Measurements from ENCODE around the gene KHK. TPM values are rescaled to one million over a fixed set of nuclear protein-coding genes. Genes with fewer than 3 reads are reported as not detected.

Gene KHK
- total and polyA plus RNA-seq, 9 of the 15 experiments (the other 6 are each of a cell fraction or from before 2014, with no cell fraction given), result 1.5 to 10.7 (median 5.2) TPM

GRCh38 chr2:27050281-27050995 is 36.1 kb upstream of the KHK start (continued):
- TF ChIP-seq FOXA1 (IDR thresholded peaks at IDR 0.05; ENCODE audit: borderline replicate concordance) (no peak), SMC3 (conservative IDR thresholded peaks at IDR 0.05; ENCODE audit: insufficient read depth, low read depth, low read length) (no peak), ATF3 (IDR thresholded peaks at IDR 0.05) (peak; percentile 62; the same call in 1 of the 2 replicates), ATF3 (CRISPR knock-in tag; conservative IDR thresholded peaks at IDR 0.05) (no peak), TAL1 (IDR thresholded peaks at IDR 0.05) (no peak), JUNB (CRISPR knock-in tag; conservative IDR thresholded peaks at IDR 0.05) (no peak), LEF1 (IDR thresholded peaks at IDR 0.05) (no peak), MTA2 (IDR thresholded peaks at IDR 0.05; ENCODE audit: low read depth) (no peak), CREM (IDR thresholded peaks at IDR 0.05; ENCODE audit: low read depth) (peak; percentile 71), HMG20A (CRISPR knock-in tag; conservative IDR thresholded peaks at IDR 0.05) (no peak), ZBTB49 (CRISPR knock-in tag; IDR thresholded peaks at IDR 0.05; ENCODE audit: borderline replicate concordance) (no peak), TBL1XR1 (IDR thresholded peaks at IDR 0.05; ENCODE audit: low read length in 2 of 2) (peak; percentile 40 to 95; a peak in 3 of 4 replicates), CTCF (IDR thresholded peaks at IDR 0.05 in 2 of 3, conservative IDR thresholded peaks at IDR 0.05 in 1 of 3; ENCODE audit: insufficient read depth in 2 of 3, low read depth in 1 of 3, low read length in 3 of 3) (no peak), TGIF2 (CRISPR knock-in tag; IDR thresholded peaks at IDR 0.05) (no peak), GABPB2 (CRISPR knock-in tag; conservative IDR thresholded peaks at IDR 0.05) (no peak; the same call in 1 of the 2 replicates), NCOA1 (IDR thresholded peaks at IDR 0.05; ENCODE audit: low read depth) (no peak), ZNF384 (IDR thresholded peaks at IDR 0.05; ENCODE audit: low read depth, low read length) (no peak), SIN3A (IDR thresholded peaks at IDR 0.05; ENCODE audit: borderline replicate concordance in 2 of 2, control insufficient read depth in 1 of 2, low read depth in 2 of 2, low read length in 2 of 2) (no peak), ZNF668 (CRISPR knock-in tag; IDR thresholded peaks at IDR 0.05) (no peak), ZNF583 (CRISPR knock-in tag; IDR thresholded peaks at IDR 0.05) (no peak), POLR3A (IDR thresholded peaks at IDR 0.05; ENCODE audit: borderline replicate concordance, extremely low read depth, insufficient read depth, insufficient read length) (no peak), FOXK1 (CRISPR knock-in tag; IDR thresholded peaks at IDR 0.05; ENCODE audit: borderline replicate concordance) (no peak)
- TF ChIP-seq, protein P1, sequence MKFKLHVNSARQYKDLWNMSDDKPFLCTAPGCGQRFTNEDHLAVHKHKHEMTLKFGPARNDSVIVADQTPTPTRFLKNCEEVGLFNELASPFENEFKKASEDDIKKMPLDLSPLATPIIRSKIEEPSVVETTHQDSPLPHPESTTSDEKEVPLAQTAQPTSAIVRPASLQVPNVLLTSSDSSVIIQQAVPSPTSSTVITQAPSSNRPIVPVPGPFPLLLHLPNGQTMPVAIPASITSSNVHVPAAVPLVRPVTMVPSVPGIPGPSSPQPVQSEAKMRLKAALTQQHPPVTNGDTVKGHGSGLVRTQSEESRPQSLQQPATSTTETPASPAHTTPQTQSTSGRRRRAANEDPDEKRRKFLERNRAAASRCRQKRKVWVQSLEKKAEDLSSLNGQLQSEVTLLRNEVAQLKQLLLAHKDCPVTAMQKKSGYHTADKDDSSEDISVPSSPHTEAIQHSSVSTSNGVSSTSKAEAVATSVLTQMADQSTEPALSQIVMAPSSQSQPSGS (CRISPR knock-in tag; IDR thresholded peaks at IDR 0.05), result no peak
